SK-N-SH (cell line): ENCODE data around the gene SPA17. TPM values are rescaled to one million over a fixed set of nuclear protein-coding genes. Genes with fewer than 3 reads are reported as not detected.

Source experiments
- CTCF ChIA-PET: fragments of 300-600, 350-600 bp; formaldehyde crosslinking; extraction: SDS; loops from one replicate; lab custom pipeline; 2021; lab: Yijun Ruan, JAX
- POLR2A ChIA-PET: fragments of 350-600 bp; sonication (Branson Sonifier 250); formaldehyde crosslinking; extraction: SDS; loops from one replicate; lab custom pipeline; 2020; ENCODE audit warnings: antibody characterized with exemption, inconsistent platforms; lab: Yijun Ruan, JAX
- DNase-seq: peaks from one replicate; pipeline ENCODE4 v3.0.0; 2012
- H2AFZ ChIP-seq: fragments of 200-600 bp; sonication (generic); 2 replicates; pipeline ENCODE4 v1.8.1; 2016; ENCODE audit warnings: antibody characterized with exemption, mild to moderate bottlenecking, low read depth
- H3F3A ChIP-seq: fragments of 200-600 bp; sonication (generic); replicated peaks from 2 replicates; pipeline ENCODE3; 2016; ENCODE audit warnings: antibody characterized with exemption, mild to moderate bottlenecking; ENCODE audit not compliant: insufficient read depth
- H3K27ac ChIP-seq, 2 experiments: fragments of 200-500 bp in 1 of 2; fragments of 200-600 bp in 1 of 2; sonication (Bioruptor generic) in 1 of 2; sonication (generic), shearing (Covaris generic) in 1 of 2; 2 replicates each; pipeline versions ENCODE4 v1.5.1 to v1.6.1; 2014 to 2016; ENCODE audit warnings: low read depth in 2 of 2, inconsistent platforms in 1 of 2, low read length in 1 of 2, mild to moderate bottlenecking in 1 of 2, mixed read lengths in 1 of 2
- H3K27me3 ChIP-seq: fragments of 200-600 bp; sonication (generic), shearing (Covaris generic); 2 replicates; pipeline ENCODE4 v1.6.1; 2016; ENCODE audit warnings: mixed run types; ENCODE audit not compliant: insufficient read depth
- H3K36me3 ChIP-seq, 2 experiments: fragments of 200-500 bp in 1 of 2; fragments of 200-600 bp in 1 of 2; sonication (Bioruptor generic) in 1 of 2; sonication (generic) in 1 of 2; replicated peaks in 1 of 2; 2 replicates each; pipeline versions ENCODE3 to v1.5.1; 2014 to 2016; ENCODE audit warnings: low read length in 1 of 2, mild to moderate bottlenecking in 1 of 2; ENCODE audit not compliant: insufficient read depth in 2 of 2, control insufficient read depth in 1 of 2
- H3K4me1 ChIP-seq, 2 experiments: fragments of 200-500 bp in 1 of 2; fragments of 200-600 bp in 1 of 2; sonication (Bioruptor generic) in 1 of 2; sonication (generic), shearing (Covaris generic) in 1 of 2; 2 replicates each; pipeline versions ENCODE4 v1.5.1 to v1.6.1; 2014 to 2016; ENCODE audit warnings: low read depth in 1 of 2, low read length in 1 of 2, mixed run types in 1 of 2; ENCODE audit not compliant: insufficient read depth in 2 of 2, control insufficient read depth in 1 of 2
- H3K4me2 ChIP-seq: fragments of 200-600 bp; sonication (generic), shearing (Covaris generic); 2 replicates; pipeline ENCODE4 v1.6.1; 2017; ENCODE audit warnings: mixed run types
- H3K4me3 ChIP-seq, 2 experiments: fragments of 200-500 bp in 1 of 2; fragments of 200-600 bp in 1 of 2; sonication (Bioruptor generic) in 1 of 2; sonication (generic), shearing (Covaris generic) in 1 of 2; 2 replicates each; pipeline versions ENCODE4 v1.5.1 to v1.8.1; 2014 to 2016; ENCODE audit warnings: low read depth in 2 of 2, inconsistent platforms in 1 of 2, low read length in 1 of 2, mild to moderate bottlenecking in 1 of 2, mixed read lengths in 1 of 2, moderate library complexity in 1 of 2
- H3K79me2 ChIP-seq: fragments of 200-600 bp; sonication (generic); 2 replicates; pipeline ENCODE4 v1.8.1; 2017; ENCODE audit warnings: mild to moderate bottlenecking; ENCODE audit not compliant: insufficient read depth
- H3K9ac ChIP-seq: fragments of 200-600 bp; sonication (generic); 2 replicates; pipeline ENCODE4 v1.6.1; 2017; ENCODE audit warnings: mixed run types
- H3K9me2 ChIP-seq: fragments of 200-600 bp; sonication (generic); 2 replicates; pipeline ENCODE4 v1.6.1; 2017; ENCODE audit warnings: mixed run types
- H3K9me3 ChIP-seq: fragments of 200-600 bp; sonication (generic); 2 replicates; pipeline ENCODE4 v1.6.1; 2017; ENCODE audit warnings: mixed run types, mild to moderate bottlenecking, moderate library complexity
- H4K20me1 ChIP-seq: fragments of 200-600 bp; sonication (generic); 2 replicates; pipeline ENCODE4 v1.6.1; 2017; ENCODE audit warnings: mild to moderate bottlenecking, mixed run types; ENCODE audit not compliant: insufficient read depth
- EP300 ChIP-seq, 2 experiments: IDR thresholded peaks; 2 replicates each; pipeline versions ENCODE4 v1.4.0 to v1.6.1; 2012; ENCODE audit warnings: borderline replicate concordance in 1 of 2, low read depth in 1 of 2, low read length in 1 of 2
- GATA2 ChIP-seq: sonication (generic); formaldehyde crosslinking; IDR thresholded peaks from 2 replicates; pipeline ENCODE4 v1.5.0; 2020; ENCODE audit warnings: mild to moderate bottlenecking, missing genetic modification reagents
- IRF3 ChIP-seq: fragments of 150-350 bp; IDR thresholded peaks from 2 replicates; pipeline ENCODE4 v1.6.1; 2016; ENCODE audit warnings: mild to moderate bottlenecking, low read depth, low read length
- MAX ChIP-seq: IDR thresholded peaks from 2 replicates; pipeline ENCODE4 v1.4.0; 2012; ENCODE audit warnings: low read depth
- MXI1 ChIP-seq: IDR thresholded peaks from 2 replicates; pipeline ENCODE4 v1.6.1; 2012; ENCODE audit warnings: mild to moderate bottlenecking, low read depth, low read length, improper control_type of control experiment
- PBX3 ChIP-seq: IDR thresholded peaks from 2 replicates; pipeline ENCODE4; 2012
- POLR2AphosphoS5 ChIP-seq: IDR thresholded peaks from 2 replicates; pipeline ENCODE4 v1.6.1; 2012; ENCODE audit warnings: low read depth, low read length
- RAD21 ChIP-seq: IDR thresholded peaks from 2 replicates; pipeline ENCODE4 v1.6.1; 2012; ENCODE audit warnings: mild to moderate bottlenecking, low read length
- SMC3 ChIP-seq: IDR thresholded peaks from 2 replicates; pipeline ENCODE4 v1.6.1; 2012; ENCODE audit warnings: low read depth, low read length, improper control_type of control experiment
- TAF1 ChIP-seq: IDR thresholded peaks from 2 replicates; pipeline ENCODE4 v1.6.1; 2012; ENCODE audit warnings: low read depth, mild to moderate bottlenecking, low read length, moderate library complexity, borderline replicate concordance
- TCF12 ChIP-seq: IDR thresholded peaks from 2 replicates; pipeline ENCODE4 v1.4.0; 2012
- TEAD4 ChIP-seq: IDR thresholded peaks from 2 replicates; pipeline ENCODE4 v1.4.0; 2012; ENCODE audit warnings: mild to moderate bottlenecking, borderline replicate concordance; ENCODE audit not compliant: insufficient read depth
- YY1 ChIP-seq: IDR thresholded peaks from 2 replicates; pipeline ENCODE4 v1.4.0; 2012; ENCODE audit warnings: low read depth, mild to moderate bottlenecking
- WGBS: methylation state at CpG from one replicate; pipeline ENCODE4 v1.1.6; 2017; ENCODE audit warnings: low lambda C conversion rate; 5-methylcytosine and 5-hydroxymethylcytosine counted together
- polyA plus RNA-seq, 3 experiments: library from polyadenylated mRNA; depleted of rRNA; stranded (reverse); fragments of >200 nt; gene quantifications; 2 replicates each; pipeline ENCODE4 v1.2.3, GENCODE V29; 2012
- TF ChIP-seq, protein P1 (sequence below): IDR thresholded peaks from 2 replicates; pipeline ENCODE4 v1.4.0; 2012; ENCODE audit warnings: low read depth, borderline replicate concordance

SPA17 gene
- polyA plus RNA-seq, 1 of the 3 experiments (the other 2 are of a cell fraction), result 7.7 TPM

DNA sequence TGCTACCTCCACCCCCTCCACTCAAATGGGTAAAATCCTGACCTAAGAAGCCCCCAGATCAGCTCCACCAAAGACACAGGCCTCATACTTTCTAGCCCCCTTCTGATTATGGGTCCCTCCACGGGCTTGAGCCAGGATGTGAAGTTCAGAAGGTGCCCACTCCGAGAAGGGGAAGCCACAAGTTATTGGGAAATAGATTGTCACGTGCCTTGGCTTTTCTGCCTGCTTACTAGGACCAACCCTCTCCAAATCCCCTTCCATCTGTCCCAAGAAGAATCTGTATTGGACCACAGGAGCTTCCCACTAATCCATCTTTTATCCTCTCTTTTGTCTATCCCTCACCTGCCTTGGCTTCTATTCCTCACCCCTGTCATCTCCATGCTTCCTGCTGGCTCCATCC, 63.0 kb downstream of the SPA17 start:
- Histone ChIP-seq H4K20me1 (no peaks in the 10 kb centered on the region), H3K36me3 (no peaks in the 10 kb centered on the region)
- TF ChIP-seq MAX, result no peak
- TF ChIP-seq TCF12, result no peak
- no peak for TF ChIP-seq TAF1
- TF ChIP-seq, protein P1, sequence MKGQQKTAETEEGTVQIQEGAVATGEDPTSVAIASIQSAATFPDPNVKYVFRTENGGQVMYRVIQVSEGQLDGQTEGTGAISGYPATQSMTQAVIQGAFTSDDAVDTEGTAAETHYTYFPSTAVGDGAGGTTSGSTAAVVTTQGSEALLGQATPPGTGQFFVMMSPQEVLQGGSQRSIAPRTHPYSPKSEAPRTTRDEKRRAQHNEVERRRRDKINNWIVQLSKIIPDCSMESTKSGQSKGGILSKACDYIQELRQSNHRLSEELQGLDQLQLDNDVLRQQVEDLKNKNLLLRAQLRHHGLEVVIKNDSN, result no peak
- no peak for TF ChIP-seq RAD21
- no peak for TF ChIP-seq EP300 (IDR thresholded peaks at IDR 0.05; ENCODE audit: borderline replicate concordance in 1 of 2, low read depth in 1 of 2, low read length in 1 of 2)
- no peak for TF ChIP-seq GATA2 (CRISPR knock-in tag)
- TF ChIP-seq PBX3, result no peak
- no peak for TF ChIP-seq MXI1
- no peak for TF ChIP-seq TEAD4
- no peak for TF ChIP-seq YY1
- TF ChIP-seq POLR2AphosphoS5, result no peak
- TF ChIP-seq SMC3, result no peak
- no peak for TF ChIP-seq IRF3
- TF ChIP-seq, all 33 proteins: peak for 0
- ChIA-PET POLR2A (no interaction called here), CTCF (interaction anchor here (1.0 to 1.6 kb wide), 2 partner anchors 10 to 57 kb away, joined by 4 to 5 read pairs; no protein-coding TSS in a partner anchor)
- no peak for DNase-seq
- Histone ChIP-seq H3K9me2 (no peaks in the 10 kb centered on the region), H3K4me3 (no peak overlapping the region), H3K4me2 (no peak overlapping the region), H3K4me1 (peaks cover 0 to 12% of the 10 kb centered on the region in 2 experiments; a peak in 2 of 4 replicates), H3K9ac (no peak overlapping the region), H3K27me3 (no peaks in the 10 kb centered on the region), H3K79me2 (no peaks in the 10 kb centered on the region), H3K9me3 (no peaks in the 10 kb centered on the region), H2AFZ (no peak overlapping the region), H3F3A (no peaks in the 10 kb centered on the region), H3K27ac (no peak overlapping the region)
- WGBS, result 41% methylated on average over 3 of the region's 3 CpGs

GRCh38 chr11:124737638-124738305, 64.1 kb downstream of the SPA17 start:
- WGBS, result 80% methylated on average over 2 of the region's 7 CpGs

More at GRCh38 chr11:124737638-124738305, 64.1 kb downstream of the SPA17 start:
- DNase-seq, result no peak
- Histone ChIP-seq H3F3A (no peaks in the 10 kb centered on the region), H3K9ac (no peak overlapping the region), H4K20me1 (no peaks in the 10 kb centered on the region), H3K36me3 (no peaks in the 10 kb centered on the region), H3K27ac (no peak overlapping the region), H3K4me3 (no peak overlapping the region), H3K79me2 (no peaks in the 10 kb centered on the region), H2AFZ (no peak overlapping the region), H3K4me2 (no peak overlapping the region), H3K9me2 (no peaks in the 10 kb centered on the region), H3K9me3 (no peaks in the 10 kb centered on the region), H3K27me3 (no peaks in the 10 kb centered on the region), H3K4me1 (peaks cover 0 to 12% of the 10 kb centered on the region in 2 experiments; a peak in 2 of 4 replicates)
- ChIA-PET CTCF (interaction anchor here (0.7 to 1.8 kb wide), 4 partner anchors 9 to 99 kb away, joined by 3 to 6 read pairs (median 4); no protein-coding TSS in a partner anchor), POLR2A (no interaction called here)
- no peak for TF ChIP-seq TAF1
